ENCODE data around the gene IQSEC1. TPM values are rescaled to one million over a fixed set of nuclear protein-coding genes. Genes with fewer than 3 reads are reported as not detected.

The IQSEC1 gene
- total and polyA plus RNA-seq, 10 of the 15 experiments (the other 5 are each of a cell fraction or from before 2014, with no cell fraction given) = 0.92 to 55.2 (median 8.5) TPM

DNA sequence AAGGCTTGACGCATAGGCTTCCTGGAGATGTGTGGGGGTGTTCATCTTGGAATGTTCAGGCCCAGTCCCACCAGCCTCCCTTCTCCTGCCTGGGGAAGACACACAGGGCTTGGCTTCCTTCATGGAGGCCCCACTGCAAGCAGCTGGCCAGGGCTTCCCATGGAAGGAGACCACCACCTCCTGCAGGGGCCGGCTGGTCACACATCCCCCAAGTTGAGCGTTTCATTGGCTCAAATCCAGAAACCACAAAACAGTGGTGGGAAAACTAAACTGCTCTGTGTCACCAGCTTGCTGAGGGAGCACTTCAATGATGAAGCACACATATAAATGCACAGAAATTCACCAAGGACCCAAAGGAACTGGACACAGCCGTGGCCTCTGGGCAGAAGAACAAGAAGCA is 8.3 kb downstream of the IQSEC1 start (continued):
- no peak for TF ChIP-seq SPI1 (IDR thresholded peaks at IDR 0.05; ENCODE audit: borderline replicate concordance, insufficient read depth, low read depth, low read length)
- no peak for TF ChIP-seq WRNIP1 (IDR thresholded peaks at IDR 0.05; ENCODE audit: borderline replicate concordance, low read depth, low read length)
- no peak for TF ChIP-seq NFIC (IDR thresholded peaks at IDR 0.05; ENCODE audit: low read depth, low read length)
- TF ChIP-seq, protein P1, sequence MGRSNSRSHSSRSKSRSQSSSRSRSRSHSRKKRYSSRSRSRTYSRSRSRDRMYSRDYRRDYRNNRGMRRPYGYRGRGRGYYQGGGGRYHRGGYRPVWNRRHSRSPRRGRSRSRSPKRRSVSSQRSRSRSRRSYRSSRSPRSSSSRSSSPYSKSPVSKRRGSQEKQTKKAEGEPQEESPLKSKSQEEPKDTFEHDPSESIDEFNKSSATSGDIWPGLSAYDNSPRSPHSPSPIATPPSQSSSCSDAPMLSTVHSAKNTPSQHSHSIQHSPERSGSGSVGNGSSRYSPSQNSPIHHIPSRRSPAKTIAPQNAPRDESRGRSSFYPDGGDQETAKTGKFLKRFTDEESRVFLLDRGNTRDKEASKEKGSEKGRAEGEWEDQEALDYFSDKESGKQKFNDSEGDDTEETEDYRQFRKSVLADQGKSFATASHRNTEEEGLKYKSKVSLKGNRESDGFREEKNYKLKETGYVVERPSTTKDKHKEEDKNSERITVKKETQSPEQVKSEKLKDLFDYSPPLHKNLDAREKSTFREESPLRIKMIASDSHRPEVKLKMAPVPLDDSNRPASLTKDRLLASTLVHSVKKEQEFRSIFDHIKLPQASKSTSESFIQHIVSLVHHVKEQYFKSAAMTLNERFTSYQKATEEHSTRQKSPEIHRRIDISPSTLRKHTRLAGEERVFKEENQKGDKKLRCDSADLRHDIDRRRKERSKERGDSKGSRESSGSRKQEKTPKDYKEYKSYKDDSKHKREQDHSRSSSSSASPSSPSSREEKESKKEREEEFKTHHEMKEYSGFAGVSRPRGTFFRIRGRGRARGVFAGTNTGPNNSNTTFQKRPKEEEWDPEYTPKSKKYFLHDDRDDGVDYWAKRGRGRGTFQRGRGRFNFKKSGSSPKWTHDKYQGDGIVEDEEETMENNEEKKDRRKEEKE (IDR thresholded peaks at IDR 0.05) = no peak
- TF ChIP-seq, protein P2, sequence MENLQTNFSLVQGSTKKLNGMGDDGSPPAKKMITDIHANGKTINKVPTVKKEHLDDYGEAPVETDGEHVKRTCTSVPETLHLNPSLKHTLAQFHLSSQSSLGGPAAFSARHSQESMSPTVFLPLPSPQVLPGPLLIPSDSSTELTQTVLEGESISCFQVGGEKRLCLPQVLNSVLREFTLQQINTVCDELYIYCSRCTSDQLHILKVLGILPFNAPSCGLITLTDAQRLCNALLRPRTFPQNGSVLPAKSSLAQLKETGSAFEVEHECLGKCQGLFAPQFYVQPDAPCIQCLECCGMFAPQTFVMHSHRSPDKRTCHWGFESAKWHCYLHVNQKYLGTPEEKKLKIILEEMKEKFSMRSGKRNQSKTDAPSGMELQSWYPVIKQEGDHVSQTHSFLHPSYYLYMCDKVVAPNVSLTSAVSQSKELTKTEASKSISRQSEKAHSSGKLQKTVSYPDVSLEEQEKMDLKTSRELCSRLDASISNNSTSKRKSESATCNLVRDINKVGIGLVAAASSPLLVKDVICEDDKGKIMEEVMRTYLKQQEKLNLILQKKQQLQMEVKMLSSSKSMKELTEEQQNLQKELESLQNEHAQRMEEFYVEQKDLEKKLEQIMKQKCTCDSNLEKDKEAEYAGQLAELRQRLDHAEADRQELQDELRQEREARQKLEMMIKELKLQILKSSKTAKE (IDR thresholded peaks at IDR 0.05; ENCODE audit: low read depth, poor library complexity, severe bottlenecking) = no peak
- TF ChIP-seq NRF1 (conservative IDR thresholded peaks at IDR 0.05; ENCODE audit: low read depth, low read length) = no peak
- TF ChIP-seq RUNX3 (IDR thresholded peaks at IDR 0.05; ENCODE audit: low read length) = no peak
- no peak for TF ChIP-seq PML (IDR thresholded peaks at IDR 0.05; ENCODE audit: low read length)
- TF ChIP-seq ZNF217 (IDR thresholded peaks at IDR 0.05) = no peak
- no peak for TF ChIP-seq RBBP5 (conservative IDR thresholded peaks at IDR 0.05)
- TF ChIP-seq, protein P3, sequence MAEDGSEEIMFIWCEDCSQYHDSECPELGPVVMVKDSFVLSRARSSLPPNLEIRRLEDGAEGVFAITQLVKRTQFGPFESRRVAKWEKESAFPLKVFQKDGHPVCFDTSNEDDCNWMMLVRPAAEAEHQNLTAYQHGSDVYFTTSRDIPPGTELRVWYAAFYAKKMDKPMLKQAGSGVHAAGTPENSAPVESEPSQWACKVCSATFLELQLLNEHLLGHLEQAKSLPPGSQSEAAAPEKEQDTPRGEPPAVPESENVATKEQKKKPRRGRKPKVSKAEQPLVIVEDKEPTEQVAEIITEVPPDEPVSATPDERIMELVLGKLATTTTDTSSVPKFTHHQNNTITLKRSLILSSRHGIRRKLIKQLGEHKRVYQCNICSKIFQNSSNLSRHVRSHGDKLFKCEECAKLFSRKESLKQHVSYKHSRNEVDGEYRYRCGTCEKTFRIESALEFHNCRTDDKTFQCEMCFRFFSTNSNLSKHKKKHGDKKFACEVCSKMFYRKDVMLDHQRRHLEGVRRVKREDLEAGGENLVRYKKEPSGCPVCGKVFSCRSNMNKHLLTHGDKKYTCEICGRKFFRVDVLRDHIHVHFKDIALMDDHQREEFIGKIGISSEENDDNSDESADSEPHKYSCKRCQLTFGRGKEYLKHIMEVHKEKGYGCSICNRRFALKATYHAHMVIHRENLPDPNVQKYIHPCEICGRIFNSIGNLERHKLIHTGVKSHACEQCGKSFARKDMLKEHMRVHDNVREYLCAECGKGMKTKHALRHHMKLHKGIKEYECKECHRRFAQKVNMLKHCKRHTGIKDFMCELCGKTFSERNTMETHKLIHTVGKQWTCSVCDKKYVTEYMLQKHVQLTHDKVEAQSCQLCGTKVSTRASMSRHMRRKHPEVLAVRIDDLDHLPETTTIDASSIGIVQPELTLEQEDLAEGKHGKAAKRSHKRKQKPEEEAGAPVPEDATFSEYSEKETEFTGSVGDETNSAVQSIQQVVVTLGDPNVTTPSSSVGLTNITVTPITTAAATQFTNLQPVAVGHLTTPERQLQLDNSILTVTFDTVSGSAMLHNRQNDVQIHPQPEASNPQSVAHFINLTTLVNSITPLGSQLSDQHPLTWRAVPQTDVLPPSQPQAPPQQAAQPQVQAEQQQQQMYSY (CRISPR knock-in tag; IDR thresholded peaks at IDR 0.05) = no peak
- no peak for TF ChIP-seq MEF2B (IDR thresholded peaks at IDR 0.05; ENCODE audit: partially characterized antibody, poor library complexity, severe bottlenecking)
- TF ChIP-seq BMI1 (IDR thresholded peaks at IDR 0.05; ENCODE audit: borderline replicate concordance) = no peak

Data from GM12878 (cell line).